HEK293T (cell line): ENCODE data around the gene GTF3C1.

Experiments used
- CTCF ChIA-PET: fragments of 350-600 bp; formaldehyde crosslinking; extraction: SDS; loops from one replicate; lab custom pipeline; 2021; ENCODE audit warnings: antibody characterized with exemption, inconsistent platforms; lab: Yijun Ruan, JAX
- POLR2A ChIA-PET: fragments of 350-600 bp; formaldehyde crosslinking; extraction: SDS; loops from one replicate; lab custom pipeline; 2020; ENCODE audit warnings: antibody characterized with exemption, inconsistent platforms; lab: Yijun Ruan, JAX
- DNase-seq: peaks from one replicate; pipeline ENCODE4 v3.0.0; 2012; ENCODE audit warnings: mixed read lengths; ENCODE audit errors: extremely low spot score
- ARNT ChIP-seq: fragments of 450-650 bp; IDR thresholded peaks from 2 replicates; pipeline ENCODE4 v1.6.1; 2017; ENCODE audit warnings: mild to moderate bottlenecking
- BHLHE40 ChIP-seq: fragments of 450-650 bp; IDR thresholded peaks from 2 replicates; pipeline ENCODE4 v1.6.1; 2016; ENCODE audit warnings: mild to moderate bottlenecking, moderate library complexity, borderline replicate concordance
- CTBP1 ChIP-seq: fragments of 450-650 bp; IDR thresholded peaks from 2 replicates; pipeline ENCODE4 v1.6.1; 2016; ENCODE audit warnings: borderline replicate concordance
- ELF4 ChIP-seq: fragments of 450-650 bp; IDR thresholded peaks from 2 replicates; pipeline ENCODE4 v1.6.1; 2017; ENCODE audit warnings: antibody characterized with exemption
- FOXA1 ChIP-seq: fragments of 450-650 bp; IDR thresholded peaks from 2 replicates; pipeline ENCODE4 v1.6.1; 2016; ENCODE audit warnings: mild to moderate bottlenecking
- FOXK2 ChIP-seq: fragments of 450-650 bp; IDR thresholded peaks from 2 replicates; pipeline ENCODE4 v1.6.1; 2016; ENCODE audit warnings: mild to moderate bottlenecking
- FOXM1 ChIP-seq: fragments of 450-650 bp; IDR thresholded peaks from 2 replicates; pipeline ENCODE4 v1.6.1; 2017; ENCODE audit warnings: mild to moderate bottlenecking, borderline replicate concordance
- HDGF ChIP-seq: fragments of 450-650 bp; IDR thresholded peaks from 2 replicates; pipeline ENCODE4 v1.6.1; 2017; ENCODE audit warnings: antibody characterized with exemption, borderline replicate concordance
- L3MBTL2 ChIP-seq: fragments of 450-650 bp; conservative IDR thresholded peaks from 2 replicates; pipeline ENCODE4 v1.6.1; 2016; ENCODE audit warnings: mild to moderate bottlenecking
- LEF1 ChIP-seq: fragments of 450-650 bp; IDR thresholded peaks from 2 replicates; pipeline ENCODE4 v1.6.1; 2017; ENCODE audit warnings: mild to moderate bottlenecking, borderline replicate concordance
- NFRKB ChIP-seq: fragments of 450-650 bp; IDR thresholded peaks from 2 replicates; pipeline ENCODE4 v1.6.1; 2016; ENCODE audit warnings: mild to moderate bottlenecking, moderate library complexity
- SP1 ChIP-seq: fragments of 450-650 bp; IDR thresholded peaks from 2 replicates; pipeline ENCODE4 v1.6.1; 2017
- SUZ12 ChIP-seq: fragments of 450-650 bp; IDR thresholded peaks from 2 replicates; pipeline ENCODE4 v1.6.1; 2016; ENCODE audit warnings: mild to moderate bottlenecking
- TARDBP ChIP-seq: fragments of 450-650 bp; IDR thresholded peaks from 2 replicates; pipeline ENCODE4 v1.6.1; 2016
- ZNF384 ChIP-seq: fragments of 450-650 bp; IDR thresholded peaks from 2 replicates; pipeline ENCODE4 v1.6.1; 2016
- TF ChIP-seq, protein P1 (sequence below): fragments of 450-650 bp; IDR thresholded peaks from 2 replicates; pipeline ENCODE4 v1.6.1; 2016

GTF3C1 gene

DNA sequence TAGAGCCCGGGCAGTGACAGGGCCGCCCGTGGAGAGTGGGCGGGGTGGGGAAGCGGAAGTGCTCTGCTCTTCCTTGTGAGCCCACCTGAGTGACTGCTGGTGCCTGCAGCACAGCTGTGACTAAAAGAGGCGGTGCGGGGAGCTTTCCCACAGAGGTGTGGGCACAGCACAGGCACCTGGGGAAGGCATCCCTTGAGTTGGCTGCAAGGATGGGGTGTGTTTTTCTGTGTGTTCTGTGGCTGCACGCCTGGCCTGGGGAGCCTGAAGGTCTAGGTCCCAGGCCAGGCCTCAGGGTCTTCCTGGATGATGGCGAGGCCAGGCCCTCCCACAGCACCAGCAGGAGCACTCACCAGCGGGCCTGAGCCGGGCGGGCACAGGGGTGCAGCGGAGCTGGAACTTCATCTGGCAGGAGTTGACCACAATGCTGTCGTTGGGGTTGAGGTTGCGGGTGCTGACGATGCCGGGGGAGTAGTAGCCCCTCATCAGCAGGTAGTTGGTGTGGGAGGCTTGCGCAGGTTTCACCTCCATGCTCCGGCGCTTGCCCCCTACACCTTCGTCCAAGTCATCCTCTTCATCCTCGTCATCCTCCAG, 80.7 kb downstream of the GTF3C1 start:
- no peak for DNase-seq
- POLR2A ChIA-PET = interaction anchor here (1.2 kb wide), 1 partner anchor 266 kb away, joined by 3 read pairs; the partner anchor contains the start of gene KDM8
- CTCF ChIA-PET = no interaction called here
- TF ChIP-seq ZNF384 (no peak), SUZ12 (no peak), SP1 (no peak), FOXM1 (no peak), L3MBTL2 (no peak), ELF4 (no peak), LEF1 (no peak), ARNT (no peak), FOXK2 (no peak), TARDBP (no peak)
- TF ChIP-seq, protein P1, sequence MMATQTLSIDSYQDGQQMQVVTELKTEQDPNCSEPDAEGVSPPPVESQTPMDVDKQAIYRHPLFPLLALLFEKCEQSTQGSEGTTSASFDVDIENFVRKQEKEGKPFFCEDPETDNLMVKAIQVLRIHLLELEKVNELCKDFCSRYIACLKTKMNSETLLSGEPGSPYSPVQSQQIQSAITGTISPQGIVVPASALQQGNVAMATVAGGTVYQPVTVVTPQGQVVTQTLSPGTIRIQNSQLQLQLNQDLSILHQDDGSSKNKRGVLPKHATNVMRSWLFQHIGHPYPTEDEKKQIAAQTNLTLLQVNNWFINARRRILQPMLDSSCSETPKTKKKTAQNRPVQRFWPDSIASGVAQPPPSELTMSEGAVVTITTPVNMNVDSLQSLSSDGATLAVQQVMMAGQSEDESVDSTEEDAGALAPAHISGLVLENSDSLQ = no peak

DNA sequence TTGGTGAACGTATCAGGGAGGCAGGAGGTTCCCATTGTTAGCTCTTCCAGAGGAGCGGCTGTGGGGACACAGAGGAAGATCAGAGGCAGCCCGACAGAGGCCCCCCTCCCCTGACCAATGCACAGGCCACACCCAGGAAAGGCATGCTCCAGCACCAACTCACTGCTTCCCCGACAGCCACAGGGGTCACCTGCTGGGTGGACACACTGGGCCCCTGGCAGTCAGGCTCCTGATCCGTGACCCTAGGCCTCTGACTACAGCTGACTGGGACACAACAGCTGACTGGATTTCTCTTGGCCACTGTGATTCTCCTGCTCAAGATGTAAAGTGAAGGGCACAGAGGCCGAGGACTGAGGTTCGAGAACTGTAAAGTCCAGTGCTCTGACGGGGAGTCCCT, 84.2 kb downstream of the GTF3C1 start:
- no peak for DNase-seq
- TF ChIP-seq, protein P1 = no peak
- TF ChIP-seq TARDBP = no peak
- no peak for TF ChIP-seq LEF1
- TF ChIP-seq ARNT = no peak
- no peak for TF ChIP-seq ZNF384
- TF ChIP-seq CTBP1 = no peak
- TF ChIP-seq NFRKB = no peak
- no peak for TF ChIP-seq SUZ12
- no peak for TF ChIP-seq FOXK2
- TF ChIP-seq BHLHE40 = no peak
- no peak for TF ChIP-seq L3MBTL2
- no peak for TF ChIP-seq HDGF
- TF ChIP-seq ELF4 = no peak
- no peak for TF ChIP-seq FOXA1
- no peak for TF ChIP-seq FOXM1
- no peak for TF ChIP-seq SP1
- POLR2A ChIA-PET = no interaction called here
- CTCF ChIA-PET = no interaction called here

DNA sequence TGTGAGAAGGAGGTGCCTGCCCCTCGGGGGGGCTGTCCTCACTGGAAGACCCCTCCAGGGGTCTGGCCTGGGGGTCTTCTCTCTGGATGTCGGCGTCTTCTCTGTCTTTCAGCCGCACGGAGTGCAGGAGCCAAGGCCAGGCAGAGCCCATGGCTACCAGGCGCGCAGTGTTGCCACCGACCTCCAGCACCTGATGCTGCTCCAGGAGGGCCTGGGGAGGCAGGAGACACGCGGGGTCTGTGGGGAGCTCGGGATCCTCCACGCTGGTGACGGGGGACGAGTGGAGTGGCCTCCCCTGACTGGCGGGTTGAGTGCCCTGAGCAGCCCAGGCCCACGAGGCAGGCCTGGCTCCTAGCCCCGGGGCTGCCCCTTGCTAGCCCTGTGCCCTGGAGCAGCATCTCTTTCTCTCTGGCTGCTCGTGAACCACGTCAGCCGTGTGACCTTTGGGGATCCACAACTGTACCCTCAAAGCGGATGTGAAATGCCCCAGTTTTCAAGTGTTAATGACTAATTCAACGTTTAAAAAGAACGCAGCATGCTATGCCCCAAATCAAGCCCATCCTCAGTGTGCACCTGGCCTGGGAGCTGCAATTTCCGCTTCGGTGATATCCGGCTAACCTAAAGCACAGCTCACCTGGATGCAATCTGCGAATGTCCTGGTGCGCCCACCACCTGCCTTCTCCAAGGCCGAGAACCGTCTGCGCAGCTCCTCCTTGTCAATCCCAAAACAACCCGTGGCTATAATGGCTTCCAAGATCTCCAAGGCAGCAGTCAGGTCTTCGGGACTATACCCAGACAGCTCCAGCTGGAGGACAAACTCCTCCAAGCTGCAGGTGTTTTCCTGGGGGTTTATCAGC, 84.9 kb downstream of the GTF3C1 start:
- CTCF ChIA-PET = no interaction called here
- POLR2A ChIA-PET = no interaction called here
- no peak for DNase-seq
- no peak for TF ChIP-seq FOXA1
- no peak for TF ChIP-seq TARDBP
- no peak for TF ChIP-seq ARNT
- TF ChIP-seq SP1 = no peak
- TF ChIP-seq SUZ12 = no peak
- TF ChIP-seq ELF4 = no peak
- TF ChIP-seq FOXK2 = no peak

- TF ChIP-seq ELF4 (no peak), ZNF384 (no peak), SUZ12 (no peak), LEF1 (no peak), HDGF (no peak), NFRKB (no peak), BHLHE40 (no peak), FOXM1 (no peak)
- TF ChIP-seq, protein P1 = no peak
- ChIA-PET CTCF (no interaction called here), POLR2A (no interaction called here)
- no peak for DNase-seq
Observed at GRCh38 chr16:27463741-27464591, 85.7 kb downstream of the GTF3C1 start.

GRCh38 chr16:27462846-27463682, 86.6 kb downstream of the GTF3C1 start:
- POLR2A ChIA-PET = no interaction called here
- DNase-seq = no peak
- CTCF ChIA-PET = no interaction called here
- TF ChIP-seq CTBP1 = no peak
